Stimulated activated CD8-positive, alpha-beta memory T cell treated with anti-CD3 and anti-CD28 coated beads, Interleukin-15, amount 100 ng/mL, for 1 hour (primary cell): Measurements from ENCODE around the gene OPRL1.

Experiments
- DNase-seq: peaks from one replicate; pipeline ENCODE4 v3.0.0-alpha.2; 2020; ENCODE audit warnings: low read depth

Gene OPRL1

GRCh38 chr20:64042054-64042781 lies 37.7 kb upstream of the OPRL1 start:
- DNase-seq, result no peak

GRCh38 chr20:64043768-64044167 lies 36.1 kb upstream of the OPRL1 start:
- no peak for DNase-seq

- no peak for DNase-seq
Measured at GRCh38 chr20:64044484-64045247, 35.2 kb upstream of the OPRL1 start.

- DNase-seq, result no peak
Measured at GRCh38 chr20:64045346-64046011, 34.4 kb upstream of the OPRL1 start.

- DNase-seq, result no peak
Measured at GRCh38 chr20:64047046-64047389, 32.9 kb upstream of the OPRL1 start.

GRCh38 chr20:64047968-64048401 lies 31.9 kb upstream of the OPRL1 start:
- no peak for DNase-seq

GRCh38 chr20:64048402-64049044 lies 31.4 kb upstream of the OPRL1 start:
- DNase-seq, result no peak

GRCh38 chr20:64049060-64049877 lies 30.6 kb upstream of the OPRL1 start, which contains the start of gene SOX18:
Gene SOX18, minus strand, starts transcription at chr20:64049639. Its CDS starts 123 bp downstream, at chr20:64049516.
- DNase-seq, result no peak

- DNase-seq, result no peak
Measured at GRCh38 chr20:64049878-64050260, 30.0 kb upstream of the OPRL1 start.

- DNase-seq, result no peak
Measured at GRCh38 chr20:64050261-64051032, 29.4 kb upstream of the OPRL1 start.

GRCh38 chr20:64051033-64051452 lies 28.8 kb upstream of the OPRL1 start:
- DNase-seq, result no peak

- no peak for DNase-seq
Measured at GRCh38 chr20:64051561-64052325, 28.1 kb upstream of the OPRL1 start.

- DNase-seq, result no peak
Measured at GRCh38 chr20:64052326-64052722, 27.6 kb upstream of the OPRL1 start.

GRCh38 chr20:64052987-64053840 lies 26.7 kb upstream of the OPRL1 start:
- no peak for DNase-seq

- DNase-seq, result no peak
Measured at GRCh38 chr20:64053841-64054661, 25.8 kb upstream of the OPRL1 start.

GRCh38 chr20:64055396-64055892 lies 24.4 kb upstream of the OPRL1 start:
- no peak for DNase-seq

GRCh38 chr20:64055893-64056638 lies 23.8 kb upstream of the OPRL1 start:
- no peak for DNase-seq

- DNase-seq, result no peak
Measured at GRCh38 chr20:64056639-64056888, 23.3 kb upstream of the OPRL1 start.
